NCI-H128 (cell line): ENCODE measurements around the gene MSI2.

ENCODE experiments used
- DNase-seq: peaks from one replicate; lab custom pipeline; 2025; ENCODE audit not compliant: unreplicated experiment; lab: John Stamatoyannopoulos, UW

Gene MSI2

DNA sequence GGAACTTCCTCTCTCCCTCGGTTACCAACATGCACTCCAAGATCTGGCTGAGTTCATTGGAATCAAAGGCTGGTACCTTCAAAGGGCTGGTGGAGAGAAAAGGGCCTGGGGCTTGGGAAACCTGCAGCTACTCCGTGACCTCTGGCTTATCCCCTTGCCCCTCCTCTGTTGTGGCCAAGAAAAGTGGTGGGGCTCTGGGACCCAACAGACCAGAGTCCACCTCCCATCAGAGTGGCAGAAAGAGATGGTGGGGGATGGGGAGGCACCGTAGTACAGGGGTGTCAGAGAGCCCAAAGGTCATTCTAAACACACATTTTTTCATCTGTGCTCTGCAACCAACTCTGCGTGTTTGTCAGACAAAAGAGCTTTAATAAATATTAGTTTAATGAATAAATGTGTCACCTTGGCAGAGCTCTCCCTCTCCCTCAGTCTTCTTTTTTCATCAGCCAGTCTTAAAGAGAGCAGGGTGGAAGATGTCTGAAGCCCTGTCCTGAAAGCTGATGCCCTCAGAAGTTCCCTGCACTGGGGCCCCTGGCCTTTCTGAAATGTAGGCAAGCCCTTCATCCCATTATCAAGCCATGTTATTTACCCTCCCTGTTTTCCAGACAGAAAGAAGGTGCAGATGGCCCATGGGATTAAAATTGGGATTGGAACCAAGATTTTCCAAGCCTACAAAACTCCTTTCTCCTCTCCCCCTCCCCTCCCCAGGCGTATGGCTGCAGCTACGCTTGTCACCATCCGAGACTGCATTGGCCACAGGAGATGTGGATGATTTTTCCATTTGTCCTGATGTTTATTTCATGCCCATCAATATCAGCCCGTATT lies 261.5 kb downstream of the MSI2 start:
- no peak for DNase-seq

DNA sequence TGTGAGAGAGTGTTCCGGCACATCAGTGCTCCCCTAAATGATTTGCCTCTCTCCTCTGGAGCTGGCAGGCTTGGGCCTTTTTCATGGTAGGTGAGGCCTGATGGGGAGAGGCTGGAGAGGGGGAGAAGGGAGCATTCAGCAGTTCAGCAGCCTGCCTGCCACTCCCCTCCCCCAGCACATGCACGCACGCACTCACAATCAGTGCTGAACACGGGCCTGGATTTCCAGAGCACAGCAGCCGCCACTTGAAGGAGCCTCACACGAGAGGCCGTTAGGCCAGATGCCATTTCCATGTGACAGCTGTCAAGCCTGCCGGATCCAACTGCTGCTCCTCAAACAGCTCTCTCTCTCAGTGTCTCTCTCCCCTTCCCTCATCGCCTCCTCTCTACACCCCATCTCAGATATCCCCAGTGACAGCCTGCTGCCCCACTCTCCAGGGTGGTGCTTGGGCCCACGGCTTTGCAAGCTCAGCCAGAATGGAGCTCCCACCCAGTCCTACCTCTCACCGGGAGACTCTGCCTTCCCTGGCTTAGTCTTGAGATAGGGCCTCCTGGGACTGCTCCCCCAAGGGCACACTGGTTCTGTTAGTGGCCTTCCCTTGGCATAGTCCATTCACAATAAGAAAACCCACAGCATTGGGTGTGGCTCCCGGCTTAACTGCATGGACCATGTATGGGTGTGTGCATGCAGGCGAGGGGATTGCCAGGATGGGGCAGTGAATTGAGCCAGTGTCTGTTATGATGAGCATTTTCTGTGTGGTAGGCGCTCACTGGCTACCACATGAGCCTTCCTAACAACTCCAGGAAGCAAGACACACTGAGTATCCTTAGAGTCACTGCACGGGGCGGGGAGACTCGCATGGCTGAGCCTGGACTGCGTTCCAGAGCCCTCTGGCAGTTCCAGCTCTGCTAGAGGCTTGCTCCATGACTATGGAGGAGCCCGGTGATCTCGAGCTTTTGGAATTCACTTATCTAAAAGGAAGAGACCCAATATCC lies 262.6 kb downstream of the MSI2 start:
- peak; percentile 84 for DNase-seq

- no peak for DNase-seq
Measured at GRCh38 chr17:57519800-57520199, 263.5 kb downstream of the MSI2 start.

DNA sequence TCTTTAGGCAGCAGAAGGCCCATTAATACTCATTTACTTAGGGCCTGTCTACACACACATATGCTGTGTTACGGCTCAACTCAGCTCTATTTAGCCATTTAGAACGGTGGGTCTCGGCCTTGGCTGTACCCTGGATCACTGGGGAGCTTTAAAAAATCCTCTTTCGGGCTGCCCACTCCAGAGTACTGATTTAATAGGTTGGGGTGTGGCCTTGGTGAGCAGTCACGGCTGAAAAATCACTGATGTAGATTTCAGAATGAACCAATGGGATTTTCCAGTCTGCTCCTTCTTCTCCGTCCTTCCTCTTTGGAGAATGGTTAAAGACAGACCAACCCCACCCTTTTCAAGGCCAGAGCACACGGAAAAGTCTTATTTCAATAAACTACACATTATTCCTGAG lies 265.3 kb downstream of the MSI2 start:
- no peak for DNase-seq

GRCh38 chr17:57522042-57523005 lies 266.0 kb downstream of the MSI2 start:
- DNase-seq, result no peak

DNA sequence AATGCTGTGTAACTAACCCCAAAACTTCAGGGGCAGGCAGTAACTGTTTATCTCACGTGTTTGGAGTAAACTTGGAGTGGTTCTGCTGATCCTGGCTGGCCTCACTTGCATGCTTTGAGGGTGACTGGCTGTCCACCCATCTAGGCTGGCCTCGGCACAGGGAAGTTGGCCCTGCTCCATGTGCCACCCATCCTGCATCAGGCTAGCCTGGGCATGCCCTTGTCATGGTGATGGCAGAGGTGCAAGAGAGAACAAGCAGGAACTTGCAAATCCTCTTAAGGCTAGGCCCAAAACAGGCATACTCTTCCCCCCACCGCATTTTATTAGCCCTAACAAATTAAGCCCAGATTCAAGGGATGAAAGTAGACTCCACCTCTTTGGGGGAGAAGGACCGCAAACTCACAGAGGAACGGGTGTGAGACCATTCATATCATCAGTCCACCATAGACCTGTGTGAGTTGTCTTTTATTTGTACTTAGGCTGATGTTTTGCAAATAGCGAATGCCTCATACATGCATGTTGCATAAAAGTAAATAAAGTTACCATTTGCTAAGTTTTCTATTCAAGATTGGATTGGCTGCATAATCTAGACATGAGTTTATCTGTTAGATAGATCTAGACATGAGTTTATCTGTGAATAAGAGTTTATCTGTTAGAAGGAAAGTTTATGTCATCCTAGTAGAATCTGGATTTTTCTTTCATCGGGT lies 267.8 kb downstream of the MSI2 start:
- DNase-seq, result no peak

DNA sequence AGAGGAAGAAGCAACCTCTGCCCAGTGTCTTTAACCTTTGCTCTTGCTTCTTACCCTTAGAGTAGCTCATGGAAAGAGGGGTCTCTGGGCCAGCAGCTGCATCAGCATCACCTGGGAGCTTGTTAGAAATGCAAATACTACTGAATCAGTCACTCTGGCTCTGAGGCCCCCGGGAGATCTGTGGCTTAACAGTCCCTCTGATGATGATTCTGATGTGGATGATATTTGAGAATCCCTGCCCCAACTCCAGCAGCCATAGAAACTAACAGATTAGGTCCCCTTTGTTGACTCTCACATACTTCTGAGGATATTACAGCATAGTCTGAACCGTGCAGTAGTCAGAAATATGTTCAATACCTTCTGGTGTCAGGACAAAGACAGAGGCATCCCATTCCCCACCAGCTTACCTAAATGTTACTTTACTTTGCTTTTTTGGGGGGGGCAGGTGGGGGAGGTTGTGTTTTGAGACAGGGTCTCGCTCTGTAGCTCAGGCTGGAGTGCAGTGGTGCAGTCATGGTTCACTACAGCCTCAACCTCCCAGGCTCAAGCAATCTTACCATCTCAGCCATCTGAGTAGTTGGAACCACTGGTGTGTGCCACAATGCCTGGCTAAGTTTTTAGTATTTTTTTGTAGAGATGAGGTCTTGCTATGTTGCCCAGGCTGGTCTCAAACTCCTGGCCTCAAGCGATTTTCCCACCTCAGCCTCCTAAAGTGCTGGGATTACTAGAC lies 268.7 kb downstream of the MSI2 start:
- DNase-seq, result no peak

GRCh38 chr17:57527221-57528057 lies 271.1 kb downstream of the MSI2 start:
- no peak for DNase-seq

DNA sequence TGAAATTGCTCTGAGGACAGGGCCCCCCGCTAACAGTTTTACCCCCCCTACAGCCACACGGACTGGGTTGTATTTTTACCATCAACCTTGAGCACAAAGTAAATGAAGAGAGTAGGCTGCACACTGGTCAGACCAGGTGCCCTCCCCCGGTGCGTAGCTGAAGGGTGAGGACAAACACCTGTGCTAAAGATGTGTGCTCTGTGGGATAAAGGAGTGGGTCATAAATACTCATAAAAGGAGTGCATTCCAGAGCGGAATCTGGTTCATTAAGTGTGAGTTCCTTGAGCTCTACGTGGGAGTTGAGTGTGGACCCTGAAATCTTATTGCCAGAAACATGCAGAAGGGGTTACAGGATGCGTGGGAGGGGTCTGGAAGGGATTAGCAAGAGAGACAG lies 271.7 kb downstream of the MSI2 start:
- no peak for DNase-seq

DNA sequence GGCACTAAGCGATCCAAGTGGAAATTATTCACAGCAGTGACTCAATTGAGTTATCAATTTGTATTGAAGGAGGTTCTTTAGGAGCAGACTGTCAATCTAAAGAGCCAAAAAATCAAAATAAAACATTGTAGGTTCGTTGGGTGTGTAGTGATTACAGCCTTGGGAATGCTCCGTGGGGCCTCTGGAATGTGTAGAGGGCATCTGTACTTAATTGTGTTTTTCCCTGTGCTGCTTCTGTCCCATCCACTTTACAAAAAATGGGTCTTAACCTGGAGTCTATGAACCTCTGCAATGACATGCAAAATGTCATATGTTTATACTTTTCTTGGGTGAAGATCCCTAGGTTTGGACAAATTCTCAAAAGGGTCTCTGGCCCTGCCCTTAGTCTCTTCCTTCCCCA lies 273.7 kb downstream of the MSI2 start:
- DNase-seq, result no peak

DNA sequence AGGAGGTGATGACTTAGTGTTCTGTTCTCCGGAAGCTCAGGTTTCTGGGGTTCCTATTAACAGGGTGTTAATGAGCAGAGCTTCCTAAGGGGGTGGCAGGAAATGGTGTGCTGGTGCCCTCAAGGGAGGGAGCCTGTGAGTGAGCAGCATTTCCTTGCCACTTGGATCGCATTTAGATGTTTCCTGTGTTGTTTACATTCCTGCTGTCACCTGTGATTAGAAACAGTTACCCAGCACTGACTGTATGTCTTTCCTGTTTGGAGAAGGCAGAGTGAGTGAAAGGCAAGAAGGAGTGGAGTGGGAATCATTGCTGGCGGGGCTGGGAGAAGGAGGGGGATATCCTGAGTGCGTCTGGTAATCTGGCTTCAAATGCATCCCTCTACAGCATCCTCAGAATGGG lies 274.2 kb downstream of the MSI2 start:
- no peak for DNase-seq

DNA sequence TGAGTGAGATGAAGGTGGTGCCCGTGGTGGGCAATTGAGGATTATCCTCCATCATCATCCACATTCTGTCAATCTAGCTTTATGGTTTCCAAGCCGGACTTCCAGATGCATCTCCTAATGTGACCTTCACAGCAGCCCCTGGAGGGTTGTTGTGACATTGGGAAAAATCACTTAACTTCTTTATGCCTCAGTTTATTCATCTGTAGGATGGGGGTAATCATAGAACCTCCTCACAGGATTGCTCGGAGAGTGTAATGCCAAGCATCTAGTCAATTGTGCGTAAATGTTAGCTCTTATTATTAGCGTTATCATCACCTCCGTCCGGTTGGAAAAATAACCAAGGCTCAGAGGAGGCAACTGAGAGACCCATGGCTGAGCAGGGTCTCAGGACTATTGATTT lies 274.8 kb downstream of the MSI2 start:
- no peak for DNase-seq

DNA sequence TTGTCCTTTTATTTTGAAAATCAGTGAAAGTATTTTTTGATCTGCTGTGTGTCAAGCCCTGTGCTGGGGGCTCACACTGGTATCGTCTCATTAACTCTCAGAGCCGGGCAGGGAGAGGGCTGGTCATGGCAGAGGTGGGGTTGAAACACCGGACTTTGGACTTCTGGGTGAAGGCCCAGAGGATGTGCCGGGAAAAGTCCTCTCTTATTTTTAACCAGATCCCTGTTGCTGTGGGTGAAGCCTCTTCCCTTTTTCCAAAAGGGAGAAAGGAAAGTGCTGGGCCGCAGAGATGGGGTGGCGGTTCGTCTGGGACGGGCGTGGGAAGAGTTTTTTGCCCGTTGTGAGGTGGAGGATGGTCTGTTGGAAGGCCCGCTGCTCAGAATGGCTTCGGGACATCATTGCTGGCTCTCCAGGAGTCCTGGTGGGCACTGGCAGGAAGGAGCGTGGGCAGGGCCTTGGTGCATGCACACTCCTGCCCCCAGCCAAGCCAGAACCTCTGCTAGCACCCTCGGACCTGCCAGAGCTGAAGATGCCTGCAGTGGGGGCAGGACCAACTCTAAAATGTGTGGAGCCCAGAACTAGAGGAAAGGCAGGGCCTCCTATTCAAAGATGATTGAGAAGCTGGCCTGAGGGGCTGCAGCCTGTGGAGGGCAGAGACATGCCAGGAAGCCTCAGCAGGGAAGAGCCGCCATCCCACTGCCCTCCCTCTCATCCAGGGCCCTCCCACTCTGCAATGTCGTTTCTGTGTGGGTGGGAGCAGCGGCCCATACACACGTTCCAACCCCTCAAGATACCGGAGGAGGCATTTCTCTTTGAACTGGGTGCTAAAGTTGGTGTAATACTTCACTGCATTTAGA lies 275.6 kb downstream of the MSI2 start:
- no peak for DNase-seq

DNA sequence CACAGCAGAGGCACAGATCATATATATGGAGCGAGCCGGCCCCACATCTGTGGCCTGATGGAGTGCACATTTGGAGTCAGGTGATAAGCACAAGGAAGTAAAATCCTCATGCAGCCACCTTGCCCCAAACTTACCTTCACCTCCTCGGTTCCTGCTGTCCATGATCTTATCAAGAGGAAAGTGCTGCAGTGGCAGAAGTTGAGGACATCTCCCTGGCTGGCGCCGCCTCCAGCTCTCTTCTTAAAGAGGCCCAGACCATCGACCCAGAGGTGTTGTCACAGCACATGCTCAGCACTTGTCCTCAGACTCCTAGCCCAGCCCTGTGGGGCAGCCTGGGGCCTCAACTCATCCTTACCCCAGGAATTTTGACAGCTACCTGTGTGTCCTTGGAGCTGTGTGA lies 276.2 kb downstream of the MSI2 start:
- DNase-seq, result no peak

GRCh38 chr17:57532966-57533365 lies 276.6 kb downstream of the MSI2 start:
- DNase-seq, result no peak

DNA sequence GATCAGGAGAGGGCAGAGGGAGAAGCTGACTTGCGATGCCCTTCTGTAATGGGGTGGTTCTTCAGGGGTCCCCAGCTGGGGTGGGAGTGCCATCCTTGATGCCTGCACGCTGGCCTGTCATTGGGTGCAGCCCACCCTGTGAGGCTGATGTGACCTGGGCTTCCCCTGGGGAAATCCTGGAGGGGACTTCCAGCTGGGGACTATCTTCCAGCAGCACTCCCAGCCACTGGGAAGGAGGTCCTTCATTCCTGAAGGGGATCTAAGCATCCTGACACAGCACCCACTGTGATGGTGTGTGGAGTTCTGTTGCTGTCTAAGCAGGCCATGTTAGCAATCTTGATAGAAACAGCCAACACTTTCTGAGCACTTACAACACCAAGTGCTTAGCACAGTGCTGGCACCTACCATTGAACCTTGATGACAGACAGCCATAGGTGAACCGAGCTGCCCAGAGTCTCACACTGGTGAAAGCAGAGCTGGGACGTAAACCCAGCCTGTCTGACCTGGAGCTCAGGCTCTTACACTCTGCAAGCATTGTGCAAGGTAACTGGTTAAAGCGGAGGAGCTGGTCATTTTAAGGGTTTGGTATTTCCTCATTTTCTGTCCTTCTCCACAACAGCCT lies 277.5 kb downstream of the MSI2 start:
- no peak for DNase-seq

DNA sequence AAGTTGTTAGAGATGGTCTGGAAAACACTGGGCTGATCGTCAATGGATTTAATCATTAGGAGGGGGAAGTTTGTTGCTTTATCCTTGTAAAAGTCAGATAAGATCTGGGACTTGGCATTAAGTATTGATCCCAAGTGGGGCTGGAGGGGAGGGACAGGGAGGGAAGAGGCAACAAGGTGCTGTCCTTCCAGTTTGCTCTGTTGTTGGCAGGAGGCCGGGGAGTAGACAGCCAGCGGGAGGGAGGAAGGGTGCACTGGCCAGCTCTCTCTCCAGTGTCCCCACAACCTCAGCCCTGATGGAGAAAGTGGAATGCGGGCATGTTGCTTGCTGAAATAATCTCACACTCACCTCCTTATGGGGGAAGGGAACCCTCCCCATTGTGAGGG lies 278.5 kb downstream of the MSI2 start:
- no peak for DNase-seq
